ENCODE data around the gene GALNT17. TPM values are rescaled to one million over a fixed set of nuclear protein-coding genes. Genes with fewer than 3 reads are reported as not detected.

Gene GALNT17
- total and polyA plus RNA-seq, 4 donors: 2.8 to 10.8 (median 7.4) TPM

GRCh38 chr7:71145906-71146901 lies 14.3 kb downstream of the GALNT17 start:
- TF ChIP-seq CTCF (IDR thresholded peaks at IDR 0.05; ENCODE audit: control extremely low read depth, extremely low read depth): no peak
- peak overlapping the region in 1 of 2 donors; percentile 43 for H3K27ac ChIP-seq (ENCODE audit: low read depth in 1 of 2, low read length in 1 of 2)
- peaks cover 0 to 5% (median 0%) of the 10 kb centered on the region in 4 donors for H3K36me3 ChIP-seq (ENCODE audit: control insufficient read depth in 4 of 4, insufficient read depth in 4 of 4, low read length in 4 of 4)
- DNase-seq (peak; percentile 83 to 95 (median 91)), ATAC-seq (ENCODE audit: insufficient read depth, low FRiP score) (no peak)
- peaks cover 0 to 14% (median 5%) of the 10 kb centered on the region in 5 donors for H3K4me1 ChIP-seq (ENCODE audit: control insufficient read depth in 5 of 5, insufficient read depth in 5 of 5, low read length in 5 of 5)
- H3K4me3 ChIP-seq: no peak overlapping the region
- H3K9ac ChIP-seq (ENCODE audit: insufficient read depth in 1 of 2, low read length in 2 of 2): no peak overlapping the region
- H3K27me3 ChIP-seq (ENCODE audit: control insufficient read depth in 3 of 3, insufficient read depth in 3 of 3, low read length in 2 of 3): no peaks in the 10 kb centered on the region
- H3K9me3 ChIP-seq (ENCODE audit: control insufficient read depth in 4 of 4, insufficient read depth in 3 of 4, low read length in 3 of 4): peaks cover 0 to 10% (median 1%) of the 10 kb centered on the region in 4 donors
- WGBS, 2 donors: 62 to 70% methylated on average over 22 to 24 of the region's 24 CpGs

DNA sequence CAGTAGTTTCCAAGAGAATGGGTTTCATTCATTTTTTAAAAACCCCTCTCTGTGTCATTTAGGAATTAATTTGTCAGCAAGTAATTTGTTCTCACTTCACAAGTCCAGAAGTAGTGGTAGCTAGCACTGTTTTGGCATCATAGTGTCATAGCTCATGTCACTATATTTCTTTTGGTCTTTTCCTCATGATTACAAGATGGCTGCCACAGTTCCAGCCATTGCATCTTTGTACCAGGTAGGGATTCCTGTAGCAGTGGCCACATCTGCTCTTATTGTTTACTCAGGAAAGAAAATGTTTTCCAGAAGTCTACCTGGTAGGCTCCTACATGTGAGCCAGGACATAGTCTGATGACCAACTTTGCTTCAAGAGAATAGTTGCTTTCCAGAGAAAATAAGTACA lies 16.2 kb downstream of the GALNT17 start:
- no peaks in the 10 kb centered on the region for H3K27me3 ChIP-seq (ENCODE audit: control insufficient read depth in 3 of 3, insufficient read depth in 3 of 3, low read length in 2 of 3)
- TF ChIP-seq CTCF (IDR thresholded peaks at IDR 0.05; ENCODE audit: control extremely low read depth, extremely low read depth): no peak

DNA sequence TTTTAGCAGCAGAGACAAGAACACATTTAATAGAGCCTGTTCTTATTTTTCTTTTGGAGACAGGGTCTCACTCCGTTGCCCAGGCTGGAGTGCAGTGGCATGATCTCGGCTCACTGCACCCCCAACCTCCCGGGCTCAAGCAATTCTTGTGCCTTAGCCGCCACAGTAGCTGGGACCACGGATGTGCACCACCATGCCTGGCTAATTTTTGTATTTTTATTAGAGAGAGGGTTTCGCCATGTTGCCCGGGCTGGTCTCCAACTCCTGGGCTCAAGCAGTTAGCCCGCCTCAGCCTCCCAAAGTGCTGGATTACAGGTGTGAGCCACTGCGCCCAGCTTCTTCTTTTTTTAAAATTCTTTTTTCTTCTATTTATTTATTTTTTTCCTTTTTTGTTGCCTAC lies 23.3 kb downstream of the GALNT17 start:
- Histone ChIP-seq H3K36me3 (ENCODE audit: control insufficient read depth in 4 of 4, insufficient read depth in 4 of 4, low read length in 4 of 4) (peaks cover 0 to 2% (median 0%) of the 10 kb centered on the region in 4 donors), H3K9me3 (ENCODE audit: control insufficient read depth in 4 of 4, insufficient read depth in 3 of 4, low read length in 3 of 4) (peaks cover 0 to 3% (median 0%) of the 10 kb centered on the region in 4 donors), H3K27ac (ENCODE audit: low read depth in 1 of 2, low read length in 1 of 2) (no peak overlapping the region), H3K27me3 (ENCODE audit: control insufficient read depth in 3 of 3, insufficient read depth in 3 of 3, low read length in 2 of 3) (no peaks in the 10 kb centered on the region), H3K9ac (ENCODE audit: insufficient read depth in 1 of 2, low read length in 2 of 2) (no peak overlapping the region), H3K4me1 (ENCODE audit: control insufficient read depth in 5 of 5, insufficient read depth in 5 of 5, low read length in 5 of 5) (no peaks in the 10 kb centered on the region), H3K4me3 (no peak overlapping the region)
- WGBS, 2 donors: 85 to 92% methylated on average over 9 of the region's 9 CpGs
- ATAC-seq (ENCODE audit: insufficient read depth, low FRiP score) (no peak), DNase-seq (no peak)
- no peak for TF ChIP-seq CTCF (IDR thresholded peaks at IDR 0.05; ENCODE audit: control extremely low read depth, extremely low read depth)

More for the DNA sequence above, 16.2 kb downstream of the GALNT17 start:
- H3K4me1 ChIP-seq (ENCODE audit: control insufficient read depth in 5 of 5, insufficient read depth in 5 of 5, low read length in 5 of 5): peaks cover 0 to 14% (median 5%) of the 10 kb centered on the region in 5 donors
- DNase-seq (no peak), ATAC-seq (ENCODE audit: insufficient read depth, low FRiP score) (no peak)
- H3K27ac ChIP-seq (ENCODE audit: low read depth in 1 of 2, low read length in 1 of 2): no peak overlapping the region
- peaks cover 0 to 5% (median 0%) of the 10 kb centered on the region in 4 donors for H3K36me3 ChIP-seq (ENCODE audit: control insufficient read depth in 4 of 4, insufficient read depth in 4 of 4, low read length in 4 of 4)
- H3K9me3 ChIP-seq (ENCODE audit: control insufficient read depth in 4 of 4, insufficient read depth in 3 of 4, low read length in 3 of 4): peaks cover 0 to 9% (median 1%) of the 10 kb centered on the region in 4 donors
- H3K9ac ChIP-seq (ENCODE audit: insufficient read depth in 1 of 2, low read length in 2 of 2): no peak overlapping the region
- no peak overlapping the region for H3K4me3 ChIP-seq

Data from lung (tissue), 12 donors.